GM23338 (cell line): ENCODE data around the gene CBFA2T2. TPM values are rescaled to one million over a fixed set of nuclear protein-coding genes. Genes with fewer than 3 reads are reported as not detected.

Experiments used
- ATAC-seq: fragments of 200-7000 bp; cut with Tn5 transposase; 3 replicates; pipeline ENCODE4 v1.9.1; 2020
- DNase-seq: peaks from one replicate; pipeline ENCODE4 v3.0.0-alpha.2; 2015; ENCODE audit warnings: low spot score
- H2AFZ ChIP-seq: fragments of 200-600 bp; sonication (generic); 2 replicates; pipeline ENCODE4 v1.8.0; 2016; ENCODE audit warnings: antibody characterized with exemption, mild to moderate bottlenecking, moderate library complexity
- H3F3A ChIP-seq: fragments of 200-600 bp; sonication (generic); replicated peaks from 2 replicates; pipeline ENCODE4 v1.8.0; 2017; ENCODE audit warnings: antibody characterized with exemption, mixed run types, low read depth
- H3K27ac ChIP-seq: fragments of 200-600 bp; sonication (generic); 2 replicates; pipeline ENCODE4 v1.6.1; 2016; ENCODE audit warnings: low read depth
- H3K27me3 ChIP-seq: fragments of 200-600 bp; sonication (generic); 2 replicates; pipeline ENCODE4 v1.8.0; 2016; ENCODE audit warnings: mild to moderate bottlenecking, mixed run types, moderate library complexity; ENCODE audit not compliant: insufficient read depth
- H3K36me3 ChIP-seq: fragments of 200-600 bp; sonication (generic); 2 replicates; pipeline ENCODE4 v1.8.0; 2016; ENCODE audit warnings: mild to moderate bottlenecking; ENCODE audit not compliant: insufficient read depth
- H3K4me1 ChIP-seq: fragments of 200-600 bp; sonication (generic); 2 replicates; pipeline ENCODE4 v1.8.0; 2016; ENCODE audit warnings: mild to moderate bottlenecking, moderate library complexity; ENCODE audit not compliant: insufficient read depth
- H3K4me2 ChIP-seq: fragments of 200-600 bp; sonication (generic); 2 replicates; pipeline ENCODE4 v1.7.1; 2017; ENCODE audit warnings: mixed run types
- H3K4me3 ChIP-seq: fragments of 200-600 bp; sonication (generic); 2 replicates; pipeline ENCODE4 v1.6.1; 2016; ENCODE audit warnings: mixed run types
- H3K79me2 ChIP-seq: fragments of 200-600 bp; sonication (generic); replicated peaks from 2 replicates; pipeline ENCODE4 v1.8.0; 2017; ENCODE audit warnings: mild to moderate bottlenecking; ENCODE audit not compliant: insufficient read depth
- H3K9me2 ChIP-seq: fragments of 200-600 bp; sonication (generic); 2 replicates; pipeline ENCODE4 v1.8.0; 2017; ENCODE audit not compliant: insufficient read depth
- H4K20me1 ChIP-seq: fragments of 200-600 bp; sonication (generic); replicated peaks from 2 replicates; pipeline ENCODE4 v1.8.0; 2017; ENCODE audit warnings: mild to moderate bottlenecking; ENCODE audit not compliant: insufficient read depth
- H3K27ac Mint-ChIP-seq: 2 replicates; pipeline ENCODE4 v1.8.0; 2020; ENCODE audit warnings: inconsistent platforms, mild to moderate bottlenecking, moderate library complexity, mixed read lengths
- H3K27me3 Mint-ChIP-seq: 3 replicates; pipeline ENCODE4 v1.8.0; 2022; ENCODE audit warnings: low read depth, mild to moderate bottlenecking, moderate library complexity, mixed read lengths, inconsistent platforms; ENCODE audit not compliant: insufficient read depth, poor library complexity
- H3K36me3 Mint-ChIP-seq: 3 replicates; pipeline ENCODE4 v1.8.0; 2021; ENCODE audit warnings: low read depth, mild to moderate bottlenecking, inconsistent platforms, moderate library complexity, mixed read lengths
- H3K4me1 Mint-ChIP-seq: 3 replicates; pipeline ENCODE4 v1.8.0; 2020; ENCODE audit warnings: mild to moderate bottlenecking, inconsistent platforms, mixed read lengths
- H3K4me3 Mint-ChIP-seq: 3 replicates; pipeline ENCODE4 v1.8.0; 2021; ENCODE audit warnings: moderate library complexity, mild to moderate bottlenecking, inconsistent platforms, mixed read lengths
- H3K9me3 Mint-ChIP-seq: 3 replicates; pipeline ENCODE4 v1.8.0; 2020; ENCODE audit warnings: moderate library complexity, mild to moderate bottlenecking, inconsistent platforms, mixed read lengths
- EZH2 ChIP-seq: fragments of 200-600 bp; sonication (generic); IDR thresholded peaks from one replicate; pipeline ENCODE4 v1.8.0; 2017; ENCODE audit warnings: antibody characterized with exemption, mild to moderate bottlenecking, low read depth; ENCODE audit not compliant: unreplicated experiment
- POLR2AphosphoS5 ChIP-seq: IDR thresholded peaks from 2 replicates; pipeline ENCODE4 v1.6.1; 2016; ENCODE audit warnings: antibody characterized with exemption, low read depth
- ZNF114 ChIP-seq: fragments of 250-450 bp; sonication (Bioruptor Pico); IDR thresholded peaks from 2 replicates; pipeline ENCODE4 v1.5.0; 2020; ENCODE audit warnings: mild to moderate bottlenecking, moderate library complexity
- ZNF331 ChIP-seq: fragments of 250-450 bp; sonication (Bioruptor Pico); IDR thresholded peaks from 2 replicates; pipeline ENCODE4 v1.5.0; 2020; ENCODE audit warnings: low read depth, mild to moderate bottlenecking, moderate library complexity
- polyA plus RNA-seq: library from polyadenylated mRNA; unstranded; fragments of >200 nt; fragmentation: Nextera tagmentation; extraction: Ambion mirVana; gene quantifications from 2 replicates; pipeline ENCODE4 v1.2.1, GENCODE V29; 2016
- total RNA-seq: library from RNA; depleted of rRNA; stranded (reverse); fragments of >200 nt; shearing (Covaris generic); gene quantifications from 2 replicates; pipeline ENCODE4 v1.2.3, GENCODE V29; 2014
- TF ChIP-seq, protein P1 (sequence below): IDR thresholded peaks from one replicate; pipeline ENCODE4 v1.6.1; 2018; ENCODE audit warnings: antibody characterized with exemption; ENCODE audit not compliant: unreplicated experiment
- TF ChIP-seq, protein P2 (sequence below): IDR thresholded peaks from 2 replicates; pipeline ENCODE4 v1.6.1; 2016; ENCODE audit warnings: antibody characterized with exemption
- TF ChIP-seq, protein P3 (sequence below), 2 experiments: fragments of 200-600 bp in 1 of 2; sonication (generic) in 1 of 2; conservative IDR thresholded peaks; 2 replicates each; pipeline versions ENCODE4 v1.5.1 to v1.6.1; 2016 to 2017; ENCODE audit warnings: antibody characterized with exemption in 2 of 2, low read depth in 2 of 2, mild to moderate bottlenecking in 2 of 2, moderate library complexity in 1 of 2
- TF ChIP-seq, protein P4 (sequence below): fragments of 250-450 bp; sonication (Bioruptor Pico); IDR thresholded peaks from 2 replicates; pipeline ENCODE4 v1.5.0; 2020; ENCODE audit warnings: mild to moderate bottlenecking, moderate library complexity

The CBFA2T2 gene
- total and polyA plus RNA-seq, 2 experiments from 2014 or later = 12.7 to 15.8 TPM

DNA sequence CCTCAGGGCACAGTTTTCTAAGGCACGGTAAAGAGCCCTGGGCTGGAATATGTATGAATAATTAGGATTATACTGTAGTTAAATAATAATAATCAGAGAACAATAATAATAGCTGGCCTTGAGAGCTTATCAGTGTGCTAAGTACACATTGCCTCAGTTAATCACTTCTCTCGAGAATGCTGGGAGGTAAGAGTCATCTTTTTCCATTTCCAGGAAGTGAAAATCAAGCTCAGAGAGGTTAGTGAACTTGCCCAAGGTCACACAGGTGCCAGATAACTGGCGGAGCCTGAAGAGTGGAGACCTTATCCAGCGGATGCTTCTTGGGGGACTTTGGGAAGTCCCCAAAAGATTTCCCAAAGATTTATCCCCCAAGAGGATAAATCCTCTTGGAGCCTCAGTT lies 19.4 kb upstream of the CBFA2T2 start:
- H3K27ac ChIP-seq = no peak overlapping the region
- peaks cover 7% of the 10 kb centered on the region; the same call in 1 of the 2 replicates for H3K4me1 ChIP-seq
- Mint-ChIP-seq H3K4me3 (no peak overlapping the region), H3K27me3 (peaks cover 1% of the 10 kb centered on the region), H3K27ac (no peak overlapping the region), H3K4me1 (peaks cover 15% of the 10 kb centered on the region), H3K36me3 (no peaks in the 10 kb centered on the region), H3K9me3 (no peaks in the 10 kb centered on the region)
- H3K4me3 ChIP-seq = no peak overlapping the region
- DNase-seq (no peak), ATAC-seq (no peak)
- H3F3A ChIP-seq = no peaks in the 10 kb centered on the region
- no peaks in the 10 kb centered on the region for H3K36me3 ChIP-seq
- no peak for TF ChIP-seq EZH2
- TF ChIP-seq, protein P1, sequence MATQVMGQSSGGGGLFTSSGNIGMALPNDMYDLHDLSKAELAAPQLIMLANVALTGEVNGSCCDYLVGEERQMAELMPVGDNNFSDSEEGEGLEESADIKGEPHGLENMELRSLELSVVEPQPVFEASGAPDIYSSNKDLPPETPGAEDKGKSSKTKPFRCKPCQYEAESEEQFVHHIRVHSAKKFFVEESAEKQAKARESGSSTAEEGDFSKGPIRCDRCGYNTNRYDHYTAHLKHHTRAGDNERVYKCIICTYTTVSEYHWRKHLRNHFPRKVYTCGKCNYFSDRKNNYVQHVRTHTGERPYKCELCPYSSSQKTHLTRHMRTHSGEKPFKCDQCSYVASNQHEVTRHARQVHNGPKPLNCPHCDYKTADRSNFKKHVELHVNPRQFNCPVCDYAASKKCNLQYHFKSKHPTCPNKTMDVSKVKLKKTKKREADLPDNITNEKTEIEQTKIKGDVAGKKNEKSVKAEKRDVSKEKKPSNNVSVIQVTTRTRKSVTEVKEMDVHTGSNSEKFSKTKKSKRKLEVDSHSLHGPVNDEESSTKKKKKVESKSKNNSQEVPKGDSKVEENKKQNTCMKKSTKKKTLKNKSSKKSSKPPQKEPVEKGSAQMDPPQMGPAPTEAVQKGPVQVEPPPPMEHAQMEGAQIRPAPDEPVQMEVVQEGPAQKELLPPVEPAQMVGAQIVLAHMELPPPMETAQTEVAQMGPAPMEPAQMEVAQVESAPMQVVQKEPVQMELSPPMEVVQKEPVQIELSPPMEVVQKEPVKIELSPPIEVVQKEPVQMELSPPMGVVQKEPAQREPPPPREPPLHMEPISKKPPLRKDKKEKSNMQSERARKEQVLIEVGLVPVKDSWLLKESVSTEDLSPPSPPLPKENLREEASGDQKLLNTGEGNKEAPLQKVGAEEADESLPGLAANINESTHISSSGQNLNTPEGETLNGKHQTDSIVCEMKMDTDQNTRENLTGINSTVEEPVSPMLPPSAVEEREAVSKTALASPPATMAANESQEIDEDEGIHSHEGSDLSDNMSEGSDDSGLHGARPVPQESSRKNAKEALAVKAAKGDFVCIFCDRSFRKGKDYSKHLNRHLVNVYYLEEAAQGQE = no peak
- TF ChIP-seq ZNF331 = no peak
- TF ChIP-seq, protein P2, sequence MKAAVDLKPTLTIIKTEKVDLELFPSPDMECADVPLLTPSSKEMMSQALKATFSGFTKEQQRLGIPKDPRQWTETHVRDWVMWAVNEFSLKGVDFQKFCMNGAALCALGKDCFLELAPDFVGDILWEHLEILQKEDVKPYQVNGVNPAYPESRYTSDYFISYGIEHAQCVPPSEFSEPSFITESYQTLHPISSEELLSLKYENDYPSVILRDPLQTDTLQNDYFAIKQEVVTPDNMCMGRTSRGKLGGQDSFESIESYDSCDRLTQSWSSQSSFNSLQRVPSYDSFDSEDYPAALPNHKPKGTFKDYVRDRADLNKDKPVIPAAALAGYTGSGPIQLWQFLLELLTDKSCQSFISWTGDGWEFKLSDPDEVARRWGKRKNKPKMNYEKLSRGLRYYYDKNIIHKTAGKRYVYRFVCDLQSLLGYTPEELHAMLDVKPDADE = no peak
- no peak for TF ChIP-seq POLR2AphosphoS5
- TF ChIP-seq, protein P3, sequence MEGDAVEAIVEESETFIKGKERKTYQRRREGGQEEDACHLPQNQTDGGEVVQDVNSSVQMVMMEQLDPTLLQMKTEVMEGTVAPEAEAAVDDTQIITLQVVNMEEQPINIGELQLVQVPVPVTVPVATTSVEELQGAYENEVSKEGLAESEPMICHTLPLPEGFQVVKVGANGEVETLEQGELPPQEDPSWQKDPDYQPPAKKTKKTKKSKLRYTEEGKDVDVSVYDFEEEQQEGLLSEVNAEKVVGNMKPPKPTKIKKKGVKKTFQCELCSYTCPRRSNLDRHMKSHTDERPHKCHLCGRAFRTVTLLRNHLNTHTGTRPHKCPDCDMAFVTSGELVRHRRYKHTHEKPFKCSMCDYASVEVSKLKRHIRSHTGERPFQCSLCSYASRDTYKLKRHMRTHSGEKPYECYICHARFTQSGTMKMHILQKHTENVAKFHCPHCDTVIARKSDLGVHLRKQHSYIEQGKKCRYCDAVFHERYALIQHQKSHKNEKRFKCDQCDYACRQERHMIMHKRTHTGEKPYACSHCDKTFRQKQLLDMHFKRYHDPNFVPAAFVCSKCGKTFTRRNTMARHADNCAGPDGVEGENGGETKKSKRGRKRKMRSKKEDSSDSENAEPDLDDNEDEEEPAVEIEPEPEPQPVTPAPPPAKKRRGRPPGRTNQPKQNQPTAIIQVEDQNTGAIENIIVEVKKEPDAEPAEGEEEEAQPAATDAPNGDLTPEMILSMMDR (conservative IDR thresholded peaks at IDR 0.05; ENCODE audit: low read depth in 2 of 2) = no peak
- TF ChIP-seq ZNF114 (CRISPR knock-in tag) = no peak
- TF ChIP-seq, protein P4, sequence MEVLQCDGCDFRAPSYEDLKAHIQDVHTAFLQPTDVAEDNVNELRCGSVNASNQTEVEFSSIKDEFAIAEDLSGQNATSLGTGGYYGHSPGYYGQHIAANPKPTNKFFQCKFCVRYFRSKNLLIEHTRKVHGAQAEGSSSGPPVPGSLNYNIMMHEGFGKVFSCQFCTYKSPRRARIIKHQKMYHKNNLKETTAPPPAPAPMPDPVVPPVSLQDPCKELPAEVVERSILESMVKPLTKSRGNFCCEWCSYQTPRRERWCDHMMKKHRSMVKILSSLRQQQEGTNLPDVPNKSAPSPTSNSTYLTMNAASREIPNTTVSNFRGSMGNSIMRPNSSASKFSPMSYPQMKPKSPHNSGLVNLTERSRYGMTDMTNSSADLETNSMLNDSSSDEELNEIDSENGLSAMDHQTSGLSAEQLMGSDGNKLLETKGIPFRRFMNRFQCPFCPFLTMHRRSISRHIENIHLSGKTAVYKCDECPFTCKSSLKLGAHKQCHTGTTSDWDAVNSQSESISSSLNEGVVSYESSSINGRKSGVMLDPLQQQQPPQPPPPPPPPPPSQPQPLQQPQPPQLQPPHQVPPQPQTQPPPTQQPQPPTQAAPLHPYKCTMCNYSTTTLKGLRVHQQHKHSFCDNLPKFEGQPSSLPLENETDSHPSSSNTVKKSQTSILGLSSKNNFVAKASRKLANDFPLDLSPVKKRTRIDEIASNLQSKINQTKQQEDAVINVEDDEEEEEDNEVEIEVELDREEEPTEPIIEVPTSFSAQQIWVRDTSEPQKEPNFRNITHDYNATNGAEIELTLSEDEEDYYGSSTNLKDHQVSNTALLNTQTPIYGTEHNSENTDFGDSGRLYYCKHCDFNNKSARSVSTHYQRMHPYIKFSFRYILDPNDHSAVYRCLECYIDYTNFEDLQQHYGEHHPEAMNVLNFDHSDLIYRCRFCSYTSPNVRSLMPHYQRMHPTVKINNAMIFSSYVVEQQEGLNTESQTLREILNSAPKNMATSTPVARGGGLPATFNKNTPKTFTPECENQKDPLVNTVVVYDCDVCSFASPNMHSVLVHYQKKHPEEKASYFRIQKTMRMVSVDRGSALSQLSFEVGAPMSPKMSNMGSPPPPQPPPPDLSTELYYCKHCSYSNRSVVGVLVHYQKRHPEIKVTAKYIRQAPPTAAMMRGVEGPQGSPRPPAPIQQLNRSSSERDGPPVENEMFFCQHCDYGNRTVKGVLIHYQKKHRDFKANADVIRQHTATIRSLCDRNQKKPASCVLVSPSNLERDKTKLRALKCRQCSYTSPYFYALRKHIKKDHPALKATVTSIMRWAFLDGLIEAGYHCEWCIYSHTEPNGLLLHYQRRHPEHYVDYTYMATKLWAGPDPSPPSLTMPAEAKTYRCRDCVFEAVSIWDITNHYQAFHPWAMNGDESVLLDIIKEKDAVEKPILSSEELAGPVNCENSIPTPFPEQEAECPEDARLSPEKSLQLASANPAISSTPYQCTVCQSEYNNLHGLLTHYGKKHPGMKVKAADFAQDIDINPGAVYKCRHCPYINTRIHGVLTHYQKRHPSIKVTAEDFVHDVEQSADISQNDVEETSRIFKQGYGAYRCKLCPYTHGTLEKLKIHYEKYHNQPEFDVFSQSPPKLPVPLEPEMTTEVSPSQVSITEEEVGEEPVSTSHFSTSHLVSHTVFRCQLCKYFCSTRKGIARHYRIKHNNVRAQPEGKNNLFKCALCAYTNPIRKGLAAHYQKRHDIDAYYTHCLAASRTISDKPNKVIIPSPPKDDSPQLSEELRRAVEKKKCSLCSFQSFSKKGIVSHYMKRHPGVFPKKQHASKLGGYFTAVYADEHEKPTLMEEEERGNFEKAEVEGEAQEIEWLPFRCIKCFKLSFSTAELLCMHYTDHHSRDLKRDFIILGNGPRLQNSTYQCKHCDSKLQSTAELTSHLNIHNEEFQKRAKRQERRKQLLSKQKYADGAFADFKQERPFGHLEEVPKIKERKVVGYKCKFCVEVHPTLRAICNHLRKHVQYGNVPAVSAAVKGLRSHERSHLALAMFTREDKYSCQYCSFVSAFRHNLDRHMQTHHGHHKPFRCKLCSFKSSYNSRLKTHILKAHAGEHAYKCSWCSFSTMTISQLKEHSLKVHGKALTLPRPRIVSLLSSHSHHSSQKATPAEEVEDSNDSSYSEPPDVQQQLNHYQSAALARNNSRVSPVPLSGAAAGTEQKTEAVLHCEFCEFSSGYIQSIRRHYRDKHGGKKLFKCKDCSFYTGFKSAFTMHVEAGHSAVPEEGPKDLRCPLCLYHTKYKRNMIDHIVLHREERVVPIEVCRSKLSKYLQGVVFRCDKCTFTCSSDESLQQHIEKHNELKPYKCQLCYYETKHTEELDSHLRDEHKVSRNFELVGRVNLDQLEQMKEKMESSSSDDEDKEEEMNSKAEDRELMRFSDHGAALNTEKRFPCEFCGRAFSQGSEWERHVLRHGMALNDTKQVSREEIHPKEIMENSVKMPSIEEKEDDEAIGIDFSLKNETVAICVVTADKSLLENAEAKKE = no peak
- H3K4me2 ChIP-seq = no peak overlapping the region
- no peaks in the 10 kb centered on the region for H3K79me2 ChIP-seq
- H2AFZ ChIP-seq = no peak overlapping the region
- H3K9me2 ChIP-seq = no peaks in the 10 kb centered on the region
- no peaks in the 10 kb centered on the region for H4K20me1 ChIP-seq
- H3K27me3 ChIP-seq = no peaks in the 10 kb centered on the region
